Right lobe of liver (tissue), 6 donors: ENCODE data around the gene MC5R. TPM values are rescaled to one million over a fixed set of nuclear protein-coding genes. Genes with fewer than 3 reads are reported as not detected.

Experiments used
- ATAC-seq, 4 donors: fragments of 200-7000 bp; cut with Tn5 transposase; one replicate each; pipeline ENCODE4 v1.9.1; 2020; ENCODE audit warnings: mild to moderate bottlenecking in 4 of 4, moderate library complexity in 4 of 4
- DNase-seq, 3 donors: peaks; one replicate each; pipeline ENCODE4 v3.0.0-alpha.2; 2020
- H3K27ac ChIP-seq, 3 donors: fragments of 200-600 bp; one replicate each; pipeline ENCODE4 v1.8.0; 2022
- H3K27me3 ChIP-seq, 2 donors: fragments of 200-600 bp; one replicate each; pipeline ENCODE4 v1.8.0; 2022
- H3K36me3 ChIP-seq, 4 donors: fragments of 200-600 bp; sonication (generic) in 1 of 4; one replicate each; pipeline versions ENCODE4 v1.5.1 to v1.8.0; 2017 to 2022; ENCODE audit warnings: control low read depth in 1 of 4
- H3K4me1 ChIP-seq, 4 donors: fragments of 200-600 bp; sonication (generic) in 1 of 4; one replicate each; pipeline versions ENCODE4 v1.5.1 to v1.8.0; 2017 to 2022; ENCODE audit warnings: control low read depth in 1 of 4
- H3K4me3 ChIP-seq, 3 donors: fragments of 200-600 bp; one replicate each; pipeline ENCODE4 v1.8.0; 2022
- H3K9me3 ChIP-seq, 4 donors: fragments of 200-600 bp; sonication (generic) in 1 of 4; one replicate each; pipeline versions ENCODE4 v1.5.1 to v1.8.0; 2017 to 2022; ENCODE audit warnings: control low read depth in 1 of 4
- POLR2A ChIP-seq: fragments of 450-650 bp; IDR thresholded peaks from one replicate; pipeline ENCODE4 v1.6.1; 2017; ENCODE audit warnings: antibody characterized with exemption, mild to moderate bottlenecking
- WGBS: methylation state at CpG from one replicate; pipeline ENCODE4 v1.1.6; 2018; ENCODE audit warnings: low coverage, low lambda C conversion rate; ENCODE audit not compliant: insufficient coverage; ENCODE audit errors: missing lambda C conversion rate; 5-methylcytosine and 5-hydroxymethylcytosine counted together
- intact Hi-C, 2 donors: fragments of 100-400 bp; cut with DNase I; formaldehyde crosslinking; loops; one replicate each; pipeline versions ENCODE4 v1.11.2 to v1.14.1; 2022
- total RNA-seq, 6 experiments: library from RNA; depleted of rRNA in 2 of 6; stranded (reverse); fragments of >200 nt in 2 of 6; fragmentation: NEBNext Ultra II Directional in 3 of 6; extraction: Animal tissue kit (Norgen Biotek cat#: 25700) in 3 of 6; gene quantifications; one replicate each; pipeline versions ENCODE4 v1.1.0 to v1.2.4, GENCODE V29; 2016 to 2023
- TF ChIP-seq, protein P1 (sequence below), 4 donors: fragments of 200-600 bp in 3 of 4; fragments of 450-650 bp in 1 of 4; IDR thresholded peaks; one replicate each; pipeline versions ENCODE4 v1.5.1 to v1.8.0; 2016 to 2022; ENCODE audit warnings: antibody characterized with exemption in 4 of 4, mild to moderate bottlenecking in 2 of 4
- donor health status: DM: no; HTN: yes; CAD: no.
- donor health status: DM: no; HTN: no; CAD: no.
- donor health status: DM: no; HTN: no; CAD: no.
- donor health status: DM: no; HTN: yes; CAD: no.
- donor health status: DM: no; HTN: yes; CAD: no.

The MC5R gene
- total RNA-seq, 6 experiments from 2014 or later = not detected

DNA sequence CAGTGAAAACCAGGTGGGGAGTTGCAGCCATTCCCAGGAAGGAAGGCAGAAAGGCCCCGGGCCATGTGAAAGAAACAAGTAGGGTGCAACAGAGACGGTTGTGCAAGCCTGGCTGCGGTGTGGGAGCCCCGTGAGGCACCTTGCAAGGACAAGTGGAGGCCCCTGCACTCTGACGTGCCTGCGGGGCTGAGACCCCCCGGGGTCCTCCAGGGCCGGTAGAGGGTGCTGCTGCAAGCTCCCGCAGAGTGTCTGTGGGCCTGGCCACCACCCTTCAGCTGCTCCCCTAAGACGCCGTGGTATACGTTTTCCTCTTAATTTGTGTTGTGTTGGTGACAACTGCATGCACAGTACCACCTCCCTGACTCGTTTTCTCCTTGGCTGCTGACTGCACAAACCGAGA is 27.4 kb upstream of the MC5R start:
- 74% methylated on average over 14 of the region's 14 CpGs for WGBS
- TF ChIP-seq POLR2A = no peak
- TF ChIP-seq, protein P1, sequence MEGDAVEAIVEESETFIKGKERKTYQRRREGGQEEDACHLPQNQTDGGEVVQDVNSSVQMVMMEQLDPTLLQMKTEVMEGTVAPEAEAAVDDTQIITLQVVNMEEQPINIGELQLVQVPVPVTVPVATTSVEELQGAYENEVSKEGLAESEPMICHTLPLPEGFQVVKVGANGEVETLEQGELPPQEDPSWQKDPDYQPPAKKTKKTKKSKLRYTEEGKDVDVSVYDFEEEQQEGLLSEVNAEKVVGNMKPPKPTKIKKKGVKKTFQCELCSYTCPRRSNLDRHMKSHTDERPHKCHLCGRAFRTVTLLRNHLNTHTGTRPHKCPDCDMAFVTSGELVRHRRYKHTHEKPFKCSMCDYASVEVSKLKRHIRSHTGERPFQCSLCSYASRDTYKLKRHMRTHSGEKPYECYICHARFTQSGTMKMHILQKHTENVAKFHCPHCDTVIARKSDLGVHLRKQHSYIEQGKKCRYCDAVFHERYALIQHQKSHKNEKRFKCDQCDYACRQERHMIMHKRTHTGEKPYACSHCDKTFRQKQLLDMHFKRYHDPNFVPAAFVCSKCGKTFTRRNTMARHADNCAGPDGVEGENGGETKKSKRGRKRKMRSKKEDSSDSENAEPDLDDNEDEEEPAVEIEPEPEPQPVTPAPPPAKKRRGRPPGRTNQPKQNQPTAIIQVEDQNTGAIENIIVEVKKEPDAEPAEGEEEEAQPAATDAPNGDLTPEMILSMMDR (IDR thresholded peaks at IDR 0.05) = no peak
- no peaks in the 10 kb centered on the region for H3K36me3 ChIP-seq
- intact Hi-C loops = no loop called here
- DNase-seq (no peak), ATAC-seq (no peak)
- H3K4me1 ChIP-seq = peaks cover 0 to 5% (median 0%) of the 10 kb centered on the region in 4 donors
- no peak overlapping the region for H3K27ac ChIP-seq
- no peaks in the 10 kb centered on the region for H3K27me3 ChIP-seq
- no peak overlapping the region for H3K4me3 ChIP-seq
- H3K9me3 ChIP-seq = no peaks in the 10 kb centered on the region

DNA sequence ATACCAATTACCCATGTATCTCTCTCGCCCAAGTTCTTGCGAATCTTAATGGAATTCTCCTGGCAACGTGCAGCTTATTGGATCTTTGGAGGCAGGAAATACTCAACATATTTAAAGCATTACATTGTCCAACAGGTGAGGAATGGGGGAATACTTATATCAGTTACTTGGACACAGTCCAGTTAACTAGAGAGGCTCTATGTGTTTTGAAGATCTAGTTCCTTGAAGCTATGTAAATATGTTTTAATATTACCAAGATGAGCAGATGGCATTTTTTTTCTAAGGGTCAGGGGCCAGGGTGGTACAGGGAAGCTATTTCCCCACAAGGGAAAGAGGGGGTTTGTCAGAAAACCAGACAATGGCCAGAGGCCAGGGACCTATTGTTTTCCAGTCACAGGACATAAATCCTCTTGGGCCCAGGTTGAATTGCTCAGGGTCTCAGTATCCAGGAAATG is 26.8 kb upstream of the MC5R start:
- Histone ChIP-seq H3K36me3 (no peaks in the 10 kb centered on the region), H3K27me3 (no peaks in the 10 kb centered on the region), H3K9me3 (no peaks in the 10 kb centered on the region), H3K4me1 (peaks cover 0 to 5% (median 0%) of the 10 kb centered on the region in 4 donors), H3K27ac (no peak overlapping the region), H3K4me3 (no peak overlapping the region)
- TF ChIP-seq, protein P1 (IDR thresholded peaks at IDR 0.05) = no peak
- TF ChIP-seq POLR2A = no peak
- ATAC-seq (no peak), DNase-seq (no peak)
- intact Hi-C loops = no loop called here
- WGBS = 55% methylated on average over 3 of the region's 3 CpGs

DNA sequence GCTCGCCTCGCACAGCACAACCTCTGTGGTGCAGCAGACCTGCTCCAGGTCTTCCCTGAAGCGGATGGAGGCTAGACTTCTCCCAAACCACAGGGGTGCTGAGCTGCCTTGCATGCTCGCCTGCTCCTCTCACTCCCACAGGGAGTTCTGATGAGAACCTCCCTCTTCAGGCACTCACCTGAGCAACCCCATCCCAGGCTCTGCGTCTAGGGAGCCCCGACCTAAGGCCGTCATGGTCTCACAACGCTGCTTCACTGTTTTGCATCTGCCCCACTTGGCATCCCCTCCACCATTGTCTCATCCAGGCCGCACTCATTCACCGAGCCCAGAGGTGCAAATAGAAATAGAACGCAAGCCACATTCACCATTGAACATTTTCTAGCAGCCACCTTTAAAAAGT is 24.6 kb upstream of the MC5R start:
- ATAC-seq = no peak
- intact Hi-C loops = no loop called here
- Histone ChIP-seq H3K27ac (no peak overlapping the region), H3K27me3 (no peaks in the 10 kb centered on the region), H3K9me3 (no peaks in the 10 kb centered on the region), H3K4me1 (peaks cover 0 to 5% (median 0%) of the 10 kb centered on the region in 4 donors), H3K36me3 (no peaks in the 10 kb centered on the region), H3K4me3 (no peak overlapping the region)
- 94% methylated on average over 3 of the region's 11 CpGs for WGBS
- no peak for DNase-seq
- TF ChIP-seq, protein P1 (IDR thresholded peaks at IDR 0.05) = no peak
- no peak for TF ChIP-seq POLR2A

DNA sequence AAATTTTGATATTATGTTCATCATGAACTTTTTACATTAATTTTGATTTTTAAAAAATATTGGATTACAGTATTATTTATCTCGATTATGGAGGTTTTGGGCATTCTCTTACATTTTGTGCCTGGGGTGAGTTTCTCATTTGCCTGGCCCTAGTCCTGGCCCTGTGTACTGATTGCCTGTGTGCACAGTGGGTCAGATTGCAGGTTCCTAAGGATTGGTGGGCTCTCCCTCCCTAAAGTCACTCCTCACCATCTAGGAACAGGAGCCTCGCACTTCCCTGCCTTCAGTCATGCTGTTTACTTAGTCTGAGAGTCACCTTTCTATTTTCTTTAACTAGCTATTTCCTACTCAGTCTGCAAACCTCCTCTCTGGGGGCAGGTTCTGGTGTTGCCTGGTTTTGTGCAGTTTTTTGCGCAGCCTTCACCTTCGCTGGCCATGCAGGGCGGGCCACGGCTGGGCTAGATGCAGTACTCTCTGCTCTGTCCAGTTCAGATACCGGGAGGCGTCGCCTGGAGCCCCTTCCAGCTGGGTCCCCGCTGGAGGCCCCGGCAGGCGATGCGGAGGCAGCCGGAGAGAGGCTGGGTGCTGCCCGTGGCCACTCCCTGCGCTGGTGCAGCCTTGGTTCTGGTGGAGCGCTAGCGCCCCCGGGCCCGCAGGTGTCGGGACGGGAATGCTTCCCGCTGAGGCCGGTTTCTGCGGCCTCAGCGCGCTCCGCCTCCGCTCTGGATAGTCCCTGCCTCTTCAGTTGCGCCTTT is 23.3 kb upstream of the MC5R start:
- Histone ChIP-seq H3K36me3 (no peaks in the 10 kb centered on the region), H3K9me3 (no peaks in the 10 kb centered on the region), H3K27ac (no peak overlapping the region), H3K27me3 (no peaks in the 10 kb centered on the region), H3K4me3 (peak overlapping the region; percentile 3 to 35 (median 34)), H3K4me1 (peaks cover 0 to 5% (median 0%) of the 10 kb centered on the region in 4 donors)
- ATAC-seq (peak; percentile 100), DNase-seq (peak; percentile 82 to 85 (median 82))
- TF ChIP-seq, protein P1 (IDR thresholded peaks at IDR 0.05) = peak; percentile 50 to 68 (median 58)
- no peak for TF ChIP-seq POLR2A
- WGBS = 21% methylated on average over 10 of the region's 30 CpGs
- intact Hi-C loops = no loop called here
